CD4-positive, alpha-beta T cell (primary cell): ENCODE measurements around the gene KDM4F. TPM values are rescaled to one million over a fixed set of nuclear protein-coding genes. Genes with fewer than 3 reads are reported as not detected.

ENCODE experiments used
- ATAC-seq: fragments of 200-7000 bp; cut with Tn5 transposase; one replicate; pipeline ENCODE4 v1.10.0; 2022; ENCODE audit warnings: mild to moderate bottlenecking; ENCODE audit not compliant: poor library complexity
- CTCF ChIA-PET: fragments of 350-600 bp; sonication (Branson Sonifier 250); formaldehyde crosslinking; loops from one replicate; lab custom pipeline; 2021; ENCODE audit warnings: antibody characterized with exemption, inconsistent platforms; lab: Charles Lee
- POLR2A ChIA-PET: fragments of 350-600 bp; sonication (Branson Sonifier 250); formaldehyde crosslinking; loops from one replicate; lab custom pipeline; 2021; ENCODE audit warnings: antibody characterized with exemption, inconsistent platforms; lab: Charles Lee
- DNase-seq, 14 experiments: peaks; one replicate each; pipeline ENCODE4 v3.0.0-alpha.2; 2013 to 2020; ENCODE audit warnings: mixed read lengths in 2 of 14
- H3K27ac ChIP-seq, 2 donors: one replicate each; pipeline versions ENCODE4 v1.5.1 to v1.7.0; 2013; ENCODE audit warnings: low read length in 2 of 2, low read depth in 1 of 2, mild to moderate bottlenecking in 1 of 2
- H3K27me3 ChIP-seq, 2 experiments: 1 replicate in 1 of 2; 2 replicates in 1 of 2; pipeline versions ENCODE4 v1.6.1 to v1.7.0; 2013; ENCODE audit warnings: low read length in 2 of 2, control low read depth in 1 of 2, mild to moderate bottlenecking in 1 of 2, moderate library complexity in 1 of 2; ENCODE audit not compliant: insufficient read depth in 2 of 2, control insufficient read depth in 1 of 2
- H3K36me3 ChIP-seq: one replicate; pipeline ENCODE4 v1.6.1; 2013; ENCODE audit warnings: low read length, control low read depth; ENCODE audit not compliant: insufficient read depth
- H3K4me1 ChIP-seq: one replicate; pipeline ENCODE4 v1.6.1; 2013; ENCODE audit warnings: low read length, control low read depth; ENCODE audit not compliant: insufficient read depth
- H3K4me3 ChIP-seq: one replicate; pipeline ENCODE4 v1.5.1; 2013; ENCODE audit warnings: mild to moderate bottlenecking, low read length, moderate library complexity
- H3K9me3 ChIP-seq, 2 experiments: 1 replicate in 1 of 2; 2 replicates in 1 of 2; pipeline versions ENCODE4 v1.6.1 to v1.7.0; 2013; ENCODE audit warnings: low read length in 2 of 2, mild to moderate bottlenecking in 2 of 2, control low read depth in 1 of 2, moderate library complexity in 1 of 2; ENCODE audit not compliant: control insufficient read depth in 1 of 2, insufficient read depth in 1 of 2
- H3K27ac Mint-ChIP-seq: one replicate; pipeline ENCODE4 v1.8.0; 2020; ENCODE audit warnings: mixed read lengths
- H3K27me3 Mint-ChIP-seq: one replicate; pipeline ENCODE4 v1.8.0; 2021; ENCODE audit warnings: mixed read lengths
- H3K36me3 Mint-ChIP-seq: one replicate; pipeline ENCODE4 v1.8.0; 2021; ENCODE audit warnings: low read depth, mixed read lengths
- H3K4me1 Mint-ChIP-seq: one replicate; pipeline ENCODE4 v1.8.0; 2021; ENCODE audit warnings: low read depth, mixed read lengths
- H3K4me3 Mint-ChIP-seq: one replicate; pipeline ENCODE4 v1.8.0; 2020; ENCODE audit warnings: mild to moderate bottlenecking, mixed read lengths
- H3K9me3 Mint-ChIP-seq: one replicate; pipeline ENCODE4 v1.8.0; 2020; ENCODE audit warnings: mixed read lengths
- intact Hi-C, 2 experiments: fragments of 100-400 bp; cut with DNase I in 1 of 2; cut with micrococcal nuclease in 1 of 2; formaldehyde crosslinking; loops; one replicate each; pipeline versions ENCODE4 v1.15.1 to v1.9.0; 2023 to 2025; cut with DNase I, micrococcal nuclease
- total RNA-seq, 174 experiments: library from RNA in 2 of 174; stranded (reverse) in 2 of 174; gene quantifications; one replicate each; pipeline ENCODE4 v1.2.3 and lab custom pipeline; 2021 to 2026
- TF ChIP-seq, protein P1 (sequence below): fragments of 200-600 bp; IDR thresholded peaks from one replicate; pipeline ENCODE4 v1.8.0; 2022; ENCODE audit warnings: antibody characterized with exemption, mild to moderate bottlenecking

The KDM4F gene
- total RNA-seq, 2 experiments from 2014 or later: not detected

DNA sequence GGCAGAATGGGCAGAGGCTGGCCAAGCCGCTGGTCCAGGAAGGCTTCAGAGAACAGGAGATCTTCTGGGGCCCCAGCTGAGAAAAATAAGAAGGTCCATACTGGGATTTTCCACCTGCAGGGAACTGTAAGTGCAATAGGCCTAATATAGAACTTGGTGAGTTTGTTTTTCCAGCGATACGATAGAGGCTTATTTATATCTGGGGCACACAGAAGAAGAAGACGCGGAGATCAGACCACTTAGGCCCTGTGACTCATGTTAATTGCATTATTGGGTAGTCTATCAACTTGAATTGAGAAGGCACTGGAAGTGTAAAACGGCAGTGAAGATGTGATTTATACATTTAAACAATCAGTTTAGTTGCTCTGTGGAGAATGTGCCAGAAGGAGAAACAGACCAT, 9.8 kb downstream of the KDM4F start:
- ChIA-PET CTCF (interaction anchor here (1.5 kb wide), 1 partner anchor 8 kb away, joined by 6 read pairs; the partner anchor contains the start of gene SRSF8), POLR2A (interaction anchor here (1.4 kb wide), 1 partner anchor 8 kb away, joined by 5 read pairs; the partner anchor contains the start of gene SRSF8)
- DNase-seq (no peak), ATAC-seq (no peak)
- intact Hi-C loops: loop anchor here in 1 of 2 experiments (10.0 kb wide), 1 partner anchor 46 kb away; no protein-coding TSS in a partner anchor
- Mint-ChIP-seq H3K36me3 (no peaks in the 10 kb centered on the region), H3K4me3 (no peak overlapping the region), H3K4me1 (no peaks in the 10 kb centered on the region), H3K27ac (no peak overlapping the region), H3K27me3 (peaks cover 49% of the 10 kb centered on the region), H3K9me3 (no peaks in the 10 kb centered on the region)
- Histone ChIP-seq H3K27me3 (peaks cover 5 to 6% of the 10 kb centered on the region in 2 experiments), H3K4me3 (no peak overlapping the region), H3K36me3 (no peaks in the 10 kb centered on the region), H3K9me3 (no peaks in the 10 kb centered on the region), H3K27ac (no peak overlapping the region), H3K4me1 (no peaks in the 10 kb centered on the region)
- TF ChIP-seq, protein P1, sequence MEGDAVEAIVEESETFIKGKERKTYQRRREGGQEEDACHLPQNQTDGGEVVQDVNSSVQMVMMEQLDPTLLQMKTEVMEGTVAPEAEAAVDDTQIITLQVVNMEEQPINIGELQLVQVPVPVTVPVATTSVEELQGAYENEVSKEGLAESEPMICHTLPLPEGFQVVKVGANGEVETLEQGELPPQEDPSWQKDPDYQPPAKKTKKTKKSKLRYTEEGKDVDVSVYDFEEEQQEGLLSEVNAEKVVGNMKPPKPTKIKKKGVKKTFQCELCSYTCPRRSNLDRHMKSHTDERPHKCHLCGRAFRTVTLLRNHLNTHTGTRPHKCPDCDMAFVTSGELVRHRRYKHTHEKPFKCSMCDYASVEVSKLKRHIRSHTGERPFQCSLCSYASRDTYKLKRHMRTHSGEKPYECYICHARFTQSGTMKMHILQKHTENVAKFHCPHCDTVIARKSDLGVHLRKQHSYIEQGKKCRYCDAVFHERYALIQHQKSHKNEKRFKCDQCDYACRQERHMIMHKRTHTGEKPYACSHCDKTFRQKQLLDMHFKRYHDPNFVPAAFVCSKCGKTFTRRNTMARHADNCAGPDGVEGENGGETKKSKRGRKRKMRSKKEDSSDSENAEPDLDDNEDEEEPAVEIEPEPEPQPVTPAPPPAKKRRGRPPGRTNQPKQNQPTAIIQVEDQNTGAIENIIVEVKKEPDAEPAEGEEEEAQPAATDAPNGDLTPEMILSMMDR: no peak

DNA sequence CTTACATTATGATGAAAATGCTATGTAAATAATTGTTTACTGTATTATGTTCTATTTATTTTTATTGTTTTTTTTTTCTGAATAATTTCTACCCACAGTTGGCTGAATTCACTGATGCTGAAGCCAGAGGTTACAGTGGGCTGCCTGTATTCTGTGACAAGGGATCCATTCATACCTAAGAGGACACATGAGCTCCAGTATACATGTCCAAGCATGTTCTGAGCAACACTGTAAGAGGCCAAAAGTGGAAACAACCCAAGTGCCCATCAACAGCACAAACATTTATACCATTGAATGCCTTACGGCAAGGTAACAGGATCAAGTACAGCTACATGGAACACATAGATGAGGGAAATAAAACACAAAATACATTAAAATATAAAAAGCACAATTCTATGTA, 16.1 kb downstream of the KDM4F start:
- POLR2A ChIA-PET: interaction anchor here (0.9 to 4.1 kb wide), 3 partner anchors 24 to 724 kb away, joined by 3 to 145 read pairs (median 5); partner anchors contain the start of genes CEP57, CWC15, ENDOD1 and FAM76B

DNA sequence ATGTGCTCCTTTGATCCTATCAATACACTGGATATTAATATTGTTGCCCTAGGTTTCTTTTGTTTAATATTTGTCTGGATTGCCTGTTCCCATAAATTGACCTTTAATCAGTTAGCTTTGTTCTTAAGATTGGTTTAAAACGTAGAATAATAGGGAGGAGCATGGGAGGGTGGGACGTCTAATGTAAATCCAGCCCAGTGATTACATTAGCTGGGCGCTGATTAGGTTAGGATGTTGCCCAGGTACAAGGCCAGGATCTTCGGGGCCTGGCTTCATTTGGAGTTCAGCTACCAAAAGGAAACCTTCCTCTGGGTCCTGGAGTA, 17.5 kb downstream of the KDM4F start, which contains the start of gene SRSF8:
Gene SRSF8 (plus strand): TSS at position 204 of the 323 bp plus-strand sequence. CDS start 308 bp downstream, outside the sequence.
- no peaks in the 10 kb centered on the region for H3K9me3 Mint-ChIP-seq
- peaks cover 3% of the 10 kb centered on the region for H3K36me3 ChIP-seq
- H3K27me3 Mint-ChIP-seq: no peaks in the 10 kb centered on the region
- H3K27ac Mint-ChIP-seq: peak within 1 kb of the TSS; percentile 99
- DNase-seq: no peak
- CTCF ChIA-PET: interaction anchor here (0.6 to 5.3 kb wide), 18 partner anchors 8 to 1323 kb away, joined by 3 to 67 read pairs (median 4); partner anchors contain the start of genes CCDC82, CEP57, CWC15 and ENDOD1
- peaks cover 12% of the 10 kb centered on the region for H3K4me1 ChIP-seq
- TF ChIP-seq, protein P1: no peak
- POLR2A ChIA-PET: interaction anchor here (0.7 to 4.1 kb wide), 29 partner anchors 8 to 1325 kb away, joined by 3 to 266 read pairs (median 10); partner anchors contain the start of genes C11orf54, CCDC82, CEP57 and CWC15
- peak within 1 kb of the TSS; percentile 98 for H3K4me3 Mint-ChIP-seq
- intact Hi-C loops: loop anchor here (1.0 to 10.0 kb wide), 5 partner anchors 23 to 1326 kb away; partner anchors contain the start of genes ENDOD1 (in 2 of the 2), CEP57 (in 1 of the 2), CWC15 (in 1 of the 2) and JRKL (in 1 of the 2)
- H3K9me3 ChIP-seq: no peaks in the 10 kb centered on the region
- no peaks in the 10 kb centered on the region for H3K27me3 ChIP-seq
- H3K27ac ChIP-seq: peak within 1 kb of the TSS; percentile 87 to 90
- peak; percentile 5 for ATAC-seq
- H3K4me1 Mint-ChIP-seq: peaks cover 35% of the 10 kb centered on the region
- peak within 1 kb of the TSS; percentile 95 for H3K4me3 ChIP-seq
- peaks cover 30% of the 10 kb centered on the region for H3K36me3 Mint-ChIP-seq

More for the DNA sequence above, 16.1 kb downstream of the KDM4F start:
- Histone ChIP-seq H3K27ac (no peak overlapping the region), H3K9me3 (no peaks in the 10 kb centered on the region), H3K27me3 (no peaks in the 10 kb centered on the region), H3K36me3 (peaks cover under 1% of the 10 kb centered on the region), H3K4me3 (no peak overlapping the region), H3K4me1 (peaks cover 10% of the 10 kb centered on the region)
- peaks cover 22% of the 10 kb centered on the region for H3K4me1 Mint-ChIP-seq
- H3K9me3 Mint-ChIP-seq: no peaks in the 10 kb centered on the region
- no peak overlapping the region for H3K27ac Mint-ChIP-seq
- ATAC-seq (no peak), DNase-seq (no peak)
- intact Hi-C loops: loop anchor here (2.0 to 10.0 kb wide), 5 partner anchors 87 to 1327 kb away; partner anchors contain the start of genes CEP57 (in 1 of the 2), CWC15 (in 1 of the 2), JRKL (in 1 of the 2) and KDM4D (in 1 of the 2)
- peaks cover 20% of the 10 kb centered on the region for H3K36me3 Mint-ChIP-seq
- H3K27me3 Mint-ChIP-seq: peaks cover 5% of the 10 kb centered on the region
- CTCF ChIA-PET: no interaction called here
- TF ChIP-seq, protein P1: no peak
- H3K4me3 Mint-ChIP-seq: peak overlapping the region; percentile 43
